GM06990 (cell line): ENCODE data around the gene ENDOG.
"Not testable (repeated sequence)": the region's sequence is repeated elsewhere in the genome, so short reads cannot be mapped to it uniquely, and the experiment has no call there.

Source experiments
- DNase-seq: peaks from one replicate; pipeline ENCODE4 v3.0.0-alpha.2; 2011; ENCODE audit not compliant: insufficient read length; ENCODE audit errors: extremely low read depth
- H3K27me3 ChIP-seq: replicated peaks from 2 replicates; pipeline ENCODE4 v1.6.0; 2011; ENCODE audit warnings: low read length; ENCODE audit not compliant: control insufficient read depth, insufficient read depth
- H3K36me3 ChIP-seq: 2 replicates; pipeline ENCODE4 v1.5.1; 2011; ENCODE audit warnings: low read length; ENCODE audit not compliant: control insufficient read depth, insufficient read depth
- H3K4me3 ChIP-seq: replicated peaks from 2 replicates; pipeline ENCODE4 v1.5.1; 2011; ENCODE audit warnings: low read depth, mild to moderate bottlenecking, control low read depth, low read length
- CTCF ChIP-seq: IDR thresholded peaks from 2 replicates; pipeline ENCODE4 v1.5.1; 2011; ENCODE audit warnings: low read length, control low read depth, mild to moderate bottlenecking, inconsistent platforms; ENCODE audit not compliant: insufficient read depth, poor library complexity, severe bottlenecking

ENDOG gene

GRCh38 chr9:128845186-128845931, 27.1 kb downstream of the ENDOG start:
- no peak for DNase-seq
- no peak for TF ChIP-seq CTCF
- no peaks in the 10 kb centered on the region for H3K36me3 ChIP-seq
- no peaks in the 10 kb centered on the region for H3K27me3 ChIP-seq
- H3K4me3 ChIP-seq = no peak overlapping the region

- DNase-seq = no peak
- H3K36me3 ChIP-seq = no peaks in the 10 kb centered on the region
- no peak for TF ChIP-seq CTCF
- H3K27me3 ChIP-seq = no peaks in the 10 kb centered on the region
- no peak overlapping the region for H3K4me3 ChIP-seq
Observed at GRCh38 chr9:128846680-128847030, 28.4 kb downstream of the ENDOG start.

GRCh38 chr9:128847803-128848202, 29.5 kb downstream of the ENDOG start:
- H3K27me3 ChIP-seq = no peaks in the 10 kb centered on the region
- no peak for DNase-seq
- no peak overlapping the region for H3K4me3 ChIP-seq
- no peak for TF ChIP-seq CTCF
- H3K36me3 ChIP-seq = no peaks in the 10 kb centered on the region

DNA sequence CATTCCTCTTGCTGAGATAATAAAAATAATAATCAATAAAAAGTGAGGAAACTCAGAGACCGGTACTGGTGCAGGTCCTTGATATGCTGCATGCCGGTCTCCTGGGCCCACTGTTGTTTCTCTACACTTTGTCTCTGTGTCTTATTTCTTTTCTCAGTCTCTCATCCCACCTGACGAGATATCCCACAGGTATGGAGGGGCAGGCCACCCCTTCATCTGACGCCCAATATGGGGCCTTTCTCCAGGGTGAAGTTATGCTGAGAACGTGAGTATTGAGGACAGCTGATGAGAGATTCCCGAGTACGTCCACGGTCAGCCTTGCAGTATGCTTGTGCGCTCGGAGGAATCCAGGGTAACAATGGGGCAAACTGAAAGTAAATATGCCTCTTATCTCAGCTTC, 32.7 kb downstream of the ENDOG start:
- H3K4me3 ChIP-seq, H3K27me3 ChIP-seq, DNase-seq, H3K36me3 ChIP-seq: not testable (repeated sequence)

DNA sequence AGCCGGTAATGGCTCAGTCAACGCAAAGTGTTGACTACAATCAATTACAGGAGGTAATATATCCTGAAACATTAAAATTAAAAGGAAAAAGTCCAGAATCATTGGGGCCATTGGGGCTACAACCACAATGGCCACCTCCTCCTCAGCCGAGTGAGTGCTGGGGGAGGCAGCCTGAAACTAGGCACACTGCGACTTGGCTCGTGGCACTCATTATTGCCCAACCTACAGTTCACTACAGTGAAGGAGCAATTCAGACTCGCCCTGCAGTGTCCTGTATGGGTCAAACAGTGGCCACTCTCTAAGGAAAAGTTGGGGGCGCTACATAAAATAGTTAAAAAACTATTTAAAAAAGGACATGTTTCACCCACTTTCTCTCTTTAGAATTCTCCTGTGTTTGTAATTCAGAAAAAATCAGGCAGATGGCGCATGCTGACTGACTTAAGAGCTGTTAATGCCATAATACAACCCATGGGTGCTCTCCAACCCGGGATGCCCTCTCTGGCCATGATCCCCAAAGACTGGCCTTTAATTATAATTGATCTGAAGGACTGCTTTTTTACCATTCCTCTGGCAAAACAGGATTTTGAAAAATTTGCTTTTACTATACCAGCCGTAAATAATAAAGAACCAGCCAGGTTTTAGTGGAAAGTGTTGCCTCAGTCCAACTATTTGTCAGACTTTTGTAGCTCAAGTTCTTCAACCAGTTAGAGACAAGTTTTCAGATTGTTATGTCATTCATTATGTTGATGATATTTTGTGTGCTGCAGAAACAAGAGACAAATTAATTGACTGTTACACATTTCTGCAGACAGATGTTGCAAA, 33.7 kb downstream of the ENDOG start:
- not testable (repeated sequence) for H3K36me3 ChIP-seq, DNase-seq

DNA sequence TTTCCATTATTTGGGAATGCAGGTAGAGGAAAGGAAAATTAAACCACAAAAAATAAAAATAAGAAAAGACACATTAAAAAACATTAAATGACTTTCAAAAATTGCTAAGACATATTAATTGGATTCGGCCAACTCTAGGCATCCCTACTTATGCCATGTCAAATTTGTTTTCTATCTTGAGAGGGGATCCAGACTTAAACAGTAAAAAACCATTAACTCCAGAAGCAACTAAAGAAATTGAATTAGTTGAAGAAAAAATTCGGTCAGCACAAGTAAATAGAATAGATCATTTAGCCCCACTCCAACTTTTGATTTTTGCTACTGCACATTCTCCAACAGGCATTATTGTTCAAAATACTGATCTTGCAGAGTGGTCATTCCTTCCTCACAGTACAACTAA, 34.3 kb downstream of the ENDOG start:
- DNase-seq, H3K36me3 ChIP-seq, H3K4me3 ChIP-seq, H3K27me3 ChIP-seq: not testable (repeated sequence)

More for the DNA sequence above, 33.7 kb downstream of the ENDOG start:
- TF ChIP-seq CTCF = peak; percentile 24
- not testable (repeated sequence) for H3K27me3 ChIP-seq, H3K4me3 ChIP-seq

DNA sequence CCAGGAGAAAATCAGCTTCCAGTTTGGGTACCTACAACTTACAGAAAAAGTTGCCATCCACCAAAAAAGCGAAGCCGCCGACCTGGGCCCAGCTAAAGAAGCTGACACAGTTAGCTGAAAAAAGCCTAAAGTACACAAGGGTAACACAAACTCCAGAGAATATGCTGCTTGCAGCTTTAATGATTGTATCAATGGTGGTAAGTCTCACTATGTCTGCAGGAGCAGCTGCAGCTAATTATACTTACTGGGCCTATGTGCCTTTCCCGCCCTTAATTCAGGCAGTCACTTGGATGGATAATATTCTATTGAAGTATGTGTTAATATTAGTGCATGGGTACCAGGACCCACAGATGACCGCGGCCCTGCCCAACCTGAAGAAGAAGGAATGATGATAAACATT, 36.2 kb downstream of the ENDOG start:
- not testable (repeated sequence) for H3K27me3 ChIP-seq, H3K4me3 ChIP-seq, DNase-seq, H3K36me3 ChIP-seq

DNA sequence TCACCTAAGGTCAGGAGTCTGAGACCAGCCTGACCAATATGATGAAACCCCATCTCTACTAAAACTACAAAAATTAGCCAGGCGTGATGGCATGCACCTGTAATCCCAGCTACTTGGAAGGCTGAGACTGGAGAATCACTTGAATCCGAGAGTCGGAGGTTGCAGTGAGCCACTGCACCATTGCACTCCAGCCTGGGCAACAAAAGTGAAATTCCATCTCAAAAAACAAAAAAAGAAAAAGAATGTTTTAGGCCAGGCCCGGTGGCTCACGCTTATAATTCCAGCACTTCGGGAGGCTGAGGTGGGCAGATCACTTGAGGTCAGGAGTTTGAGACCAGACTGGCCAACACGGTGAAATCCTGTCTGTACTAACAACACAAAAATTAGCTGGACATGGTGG, 40.2 kb downstream of the ENDOG start:
- not testable (repeated sequence) for H3K36me3 ChIP-seq, H3K4me3 ChIP-seq, H3K27me3 ChIP-seq, DNase-seq
